Right lobe of liver (tissue), 6 donors: ENCODE results near the gene IQCF6. TPM values are rescaled to one million over a fixed set of nuclear protein-coding genes. Genes with fewer than 3 reads are reported as not detected.
A peak's percentile ranks its signal among the peaks of the same experiment; 100 is the strongest.

Experiments
- ATAC-seq, 4 donors: fragments of 200-7000 bp; cut with Tn5 transposase; one replicate each; pipeline ENCODE4 v1.9.1; 2020; ENCODE audit warnings: mild to moderate bottlenecking in 4 of 4, moderate library complexity in 4 of 4
- DNase-seq, 3 donors: peaks; one replicate each; pipeline ENCODE4 v3.0.0-alpha.2; 2020
- H3K27ac ChIP-seq, 3 donors: fragments of 200-600 bp; one replicate each; pipeline ENCODE4 v1.8.0; 2022
- H3K27me3 ChIP-seq, 2 donors: fragments of 200-600 bp; one replicate each; pipeline ENCODE4 v1.8.0; 2022
- H3K36me3 ChIP-seq, 4 donors: fragments of 200-600 bp; sonication (generic) in 1 of 4; one replicate each; pipeline versions ENCODE4 v1.5.1 to v1.8.0; 2017 to 2022; ENCODE audit warnings: control low read depth in 1 of 4
- H3K4me1 ChIP-seq, 4 donors: fragments of 200-600 bp; sonication (generic) in 1 of 4; one replicate each; pipeline versions ENCODE4 v1.5.1 to v1.8.0; 2017 to 2022; ENCODE audit warnings: control low read depth in 1 of 4
- H3K4me3 ChIP-seq, 3 donors: fragments of 200-600 bp; one replicate each; pipeline ENCODE4 v1.8.0; 2022
- H3K9me3 ChIP-seq, 4 donors: fragments of 200-600 bp; sonication (generic) in 1 of 4; one replicate each; pipeline versions ENCODE4 v1.5.1 to v1.8.0; 2017 to 2022; ENCODE audit warnings: control low read depth in 1 of 4
- POLR2A ChIP-seq: fragments of 450-650 bp; IDR thresholded peaks from one replicate; pipeline ENCODE4 v1.6.1; 2017; ENCODE audit warnings: antibody characterized with exemption, mild to moderate bottlenecking
- WGBS: methylation state at CpG from one replicate; pipeline ENCODE4 v1.1.6; 2018; ENCODE audit warnings: low coverage, low lambda C conversion rate; ENCODE audit not compliant: insufficient coverage; ENCODE audit errors: missing lambda C conversion rate; 5-methylcytosine and 5-hydroxymethylcytosine counted together
- intact Hi-C, 2 donors: fragments of 100-400 bp; cut with DNase I; formaldehyde crosslinking; loops; one replicate each; pipeline versions ENCODE4 v1.11.2 to v1.14.1; 2022
- total RNA-seq, 6 experiments: library from RNA; depleted of rRNA in 2 of 6; stranded (reverse); fragments of >200 nt in 2 of 6; fragmentation: NEBNext Ultra II Directional in 3 of 6; extraction: Animal tissue kit (Norgen Biotek cat#: 25700) in 3 of 6; gene quantifications; one replicate each; pipeline versions ENCODE4 v1.1.0 to v1.2.4, GENCODE V29; 2016 to 2023
- TF ChIP-seq, protein P1 (sequence below), 4 donors: fragments of 200-600 bp in 3 of 4; fragments of 450-650 bp in 1 of 4; IDR thresholded peaks; one replicate each; pipeline versions ENCODE4 v1.5.1 to v1.8.0; 2016 to 2022; ENCODE audit warnings: antibody characterized with exemption in 4 of 4, mild to moderate bottlenecking in 2 of 4
- donor health status: DM: no; HTN: yes; CAD: no.
- donor health status: DM: no; HTN: no; CAD: no.
- donor health status: DM: no; HTN: no; CAD: no.
- donor health status: DM: no; HTN: yes; CAD: no.
- donor health status: DM: no; HTN: yes; CAD: no.

The IQCF6 gene
- total RNA-seq, 6 experiments from 2014 or later, result not detected

DNA sequence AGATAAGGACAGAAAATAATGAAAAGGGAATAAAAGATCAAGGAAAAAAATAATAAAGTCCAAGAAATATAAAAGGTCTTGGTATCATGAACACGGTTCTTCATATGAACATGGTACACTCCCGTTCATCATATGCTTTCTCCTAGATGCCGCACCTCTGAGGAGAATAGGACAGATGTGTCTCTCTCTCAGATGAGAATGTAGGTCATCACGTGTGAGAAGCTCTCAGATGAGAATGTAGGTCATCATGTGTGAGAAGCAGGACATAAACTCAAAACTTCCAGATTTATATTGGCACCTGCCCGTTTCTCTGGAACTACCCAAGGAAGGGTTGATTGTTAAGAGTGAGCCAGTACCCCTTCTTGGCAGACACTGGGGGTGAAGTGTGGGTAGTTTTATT is 29.9 kb upstream of the IQCF6 start:
- 70% methylated on average over 5 of the region's 5 CpGs for WGBS
- no peak for TF ChIP-seq POLR2A
- TF ChIP-seq, protein P1, sequence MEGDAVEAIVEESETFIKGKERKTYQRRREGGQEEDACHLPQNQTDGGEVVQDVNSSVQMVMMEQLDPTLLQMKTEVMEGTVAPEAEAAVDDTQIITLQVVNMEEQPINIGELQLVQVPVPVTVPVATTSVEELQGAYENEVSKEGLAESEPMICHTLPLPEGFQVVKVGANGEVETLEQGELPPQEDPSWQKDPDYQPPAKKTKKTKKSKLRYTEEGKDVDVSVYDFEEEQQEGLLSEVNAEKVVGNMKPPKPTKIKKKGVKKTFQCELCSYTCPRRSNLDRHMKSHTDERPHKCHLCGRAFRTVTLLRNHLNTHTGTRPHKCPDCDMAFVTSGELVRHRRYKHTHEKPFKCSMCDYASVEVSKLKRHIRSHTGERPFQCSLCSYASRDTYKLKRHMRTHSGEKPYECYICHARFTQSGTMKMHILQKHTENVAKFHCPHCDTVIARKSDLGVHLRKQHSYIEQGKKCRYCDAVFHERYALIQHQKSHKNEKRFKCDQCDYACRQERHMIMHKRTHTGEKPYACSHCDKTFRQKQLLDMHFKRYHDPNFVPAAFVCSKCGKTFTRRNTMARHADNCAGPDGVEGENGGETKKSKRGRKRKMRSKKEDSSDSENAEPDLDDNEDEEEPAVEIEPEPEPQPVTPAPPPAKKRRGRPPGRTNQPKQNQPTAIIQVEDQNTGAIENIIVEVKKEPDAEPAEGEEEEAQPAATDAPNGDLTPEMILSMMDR (IDR thresholded peaks at IDR 0.05), result no peak
- H3K27me3 ChIP-seq, result no peaks in the 10 kb centered on the region
- ATAC-seq (no peak), DNase-seq (no peak)
- no peak overlapping the region for H3K27ac ChIP-seq
- intact Hi-C loops, result no loop called here
- H3K4me3 ChIP-seq, result no peak overlapping the region
- no peaks in the 10 kb centered on the region for H3K4me1 ChIP-seq
- no peaks in the 10 kb centered on the region for H3K9me3 ChIP-seq
- H3K36me3 ChIP-seq, result no peaks in the 10 kb centered on the region

DNA sequence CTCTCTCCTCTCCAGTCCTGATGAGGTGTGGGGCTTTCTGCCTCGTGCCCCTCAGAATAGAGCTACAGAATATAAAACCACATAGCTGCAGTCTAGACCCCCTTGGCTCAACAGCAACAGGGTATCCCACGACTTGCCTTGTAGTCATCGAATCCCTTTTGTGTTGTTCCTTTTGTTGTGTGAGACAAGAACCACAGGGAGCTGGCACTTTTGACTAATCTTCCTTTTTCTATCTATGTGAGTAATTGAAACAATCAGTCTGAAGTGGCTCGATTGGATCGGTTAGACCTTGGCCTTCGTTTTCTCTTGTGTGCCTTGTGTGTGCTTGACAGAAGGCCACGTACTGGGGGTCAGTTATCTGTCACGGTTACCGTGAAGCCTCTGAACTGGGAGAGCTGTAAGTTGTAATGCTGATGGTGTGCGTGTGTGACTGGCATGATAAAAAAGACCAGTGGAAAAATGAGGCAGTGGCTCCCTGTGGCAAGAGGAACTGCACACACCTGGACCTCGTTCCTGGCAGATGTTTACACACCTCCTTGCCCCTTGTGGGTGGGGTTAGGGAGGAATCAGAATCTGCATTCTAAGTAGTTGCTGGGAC is 23.2 kb upstream of the IQCF6 start:
- ATAC-seq (no peak), DNase-seq (no peak)
- Histone ChIP-seq H3K36me3 (no peaks in the 10 kb centered on the region), H3K27ac (no peak overlapping the region), H3K4me1 (no peaks in the 10 kb centered on the region), H3K27me3 (no peaks in the 10 kb centered on the region), H3K4me3 (no peak overlapping the region), H3K9me3 (no peaks in the 10 kb centered on the region)
- TF ChIP-seq, protein P1 (IDR thresholded peaks at IDR 0.05), result no peak
- no peak for TF ChIP-seq POLR2A
- WGBS, result 29% methylated on average over 11 of the region's 11 CpGs
- intact Hi-C loops, result no loop called here

DNA sequence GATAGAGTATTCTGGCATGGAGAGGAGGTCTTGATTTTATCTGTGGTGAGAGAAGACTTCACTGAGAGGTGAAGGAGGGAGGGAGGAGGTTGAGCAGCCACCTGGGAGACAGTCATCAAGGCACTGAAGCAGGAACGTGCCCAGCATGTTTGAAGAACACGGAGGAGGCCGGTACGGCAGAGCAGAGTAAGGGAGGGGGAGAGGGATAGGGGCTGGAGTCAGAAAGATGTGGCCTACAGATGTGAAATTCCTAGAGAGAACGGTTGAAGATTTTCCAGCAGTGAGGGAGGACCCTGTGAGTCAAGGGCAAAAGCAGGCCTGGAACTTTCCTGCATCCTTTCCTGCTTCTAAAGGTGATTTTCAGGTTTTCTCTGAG is 21.7 kb upstream of the IQCF6 start:
- no peaks in the 10 kb centered on the region for H3K9me3 ChIP-seq
- no peak overlapping the region for H3K27ac ChIP-seq
- intact Hi-C loops, result no loop called here
- no peaks in the 10 kb centered on the region for H3K27me3 ChIP-seq
- no peaks in the 10 kb centered on the region for H3K36me3 ChIP-seq
- TF ChIP-seq, protein P1 (IDR thresholded peaks at IDR 0.05), result no peak
- TF ChIP-seq POLR2A, result no peak
- 57% methylated on average over 5 of the region's 5 CpGs for WGBS
- no peaks in the 10 kb centered on the region for H3K4me1 ChIP-seq
- no peak for ATAC-seq
- no peak overlapping the region for H3K4me3 ChIP-seq
- DNase-seq, result no peak

DNA sequence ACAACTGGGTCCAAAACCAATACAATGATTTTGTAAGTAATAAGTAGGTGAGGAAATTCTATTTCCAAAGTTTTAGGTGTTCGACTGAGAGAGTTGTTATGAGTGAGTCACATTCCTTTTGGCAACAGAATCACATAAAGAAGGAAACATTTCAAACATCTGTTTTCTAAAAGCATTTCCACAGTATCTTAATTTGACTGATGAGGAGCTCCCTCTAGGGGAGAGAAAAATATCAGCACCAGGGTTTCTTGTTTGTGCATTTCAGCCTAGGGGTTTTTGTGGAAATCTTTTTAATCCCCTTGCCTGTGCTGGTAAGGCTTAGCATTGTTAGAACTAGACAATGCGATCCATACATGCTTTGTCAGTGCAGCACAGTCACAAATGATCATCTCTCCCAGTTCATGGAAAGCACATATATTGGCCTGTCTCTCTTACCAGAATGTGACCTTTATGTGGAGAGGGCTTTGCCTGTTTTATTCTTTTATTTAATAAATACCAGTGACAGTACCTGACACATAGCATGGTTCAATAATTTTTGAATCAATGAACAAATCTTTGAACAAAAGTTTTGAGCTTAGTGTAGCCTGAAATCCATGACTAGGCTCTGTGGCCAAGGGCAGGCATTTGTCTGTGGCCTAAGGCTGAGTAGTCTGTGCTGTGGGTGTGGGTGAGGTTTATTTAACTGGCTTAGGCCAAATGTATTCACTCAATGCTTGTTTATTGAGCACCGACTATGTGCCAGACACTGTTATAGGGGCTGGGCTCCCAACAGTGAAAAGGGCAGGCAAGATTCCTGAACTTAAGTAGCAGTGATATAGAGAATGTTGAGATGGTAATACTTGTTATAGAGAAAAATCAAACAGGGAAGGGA is 21.1 kb upstream of the IQCF6 start:
- Histone ChIP-seq H3K27me3 (no peaks in the 10 kb centered on the region), H3K9me3 (no peaks in the 10 kb centered on the region), H3K27ac (no peak overlapping the region), H3K36me3 (no peaks in the 10 kb centered on the region), H3K4me1 (no peaks in the 10 kb centered on the region), H3K4me3 (no peak overlapping the region)
- TF ChIP-seq, protein P1 (IDR thresholded peaks at IDR 0.05), result peak; percentile 57 to 84 (median 78)
- TF ChIP-seq POLR2A, result no peak
- intact Hi-C loops, result no loop called here
- ATAC-seq, result peak; percentile 56 to 80 (median 64)
- WGBS, result 12% methylated on average over 3 of the region's 3 CpGs
- DNase-seq, result no peak
